ENCODE results near the gene GBA3. TPM values are rescaled to one million over a fixed set of nuclear protein-coding genes. Genes with fewer than 3 reads are reported as not detected.

GBA3 gene
- total RNA-seq, 2 donors from 2014 or later: not detected

DNA sequence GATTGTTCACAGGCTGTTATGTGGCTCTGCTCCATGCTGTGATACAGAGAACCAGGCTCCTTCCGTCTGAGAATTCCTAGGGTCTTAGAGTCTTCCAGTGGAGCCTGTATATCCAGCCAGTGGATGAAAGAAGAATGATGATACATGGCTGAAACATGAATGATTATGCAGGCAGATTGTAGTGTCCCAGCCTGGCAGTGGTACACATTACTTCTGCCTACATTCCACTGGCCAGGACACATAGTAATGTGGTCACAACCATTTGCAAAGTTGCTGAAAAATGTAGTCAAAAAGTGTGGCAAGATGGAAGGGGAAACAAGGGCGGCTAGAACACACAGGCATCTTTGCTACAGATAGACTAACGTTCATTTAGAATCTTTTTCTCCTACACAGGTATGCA lies 4.5 kb upstream of the GBA3 start:
- TF ChIP-seq, protein P1, sequence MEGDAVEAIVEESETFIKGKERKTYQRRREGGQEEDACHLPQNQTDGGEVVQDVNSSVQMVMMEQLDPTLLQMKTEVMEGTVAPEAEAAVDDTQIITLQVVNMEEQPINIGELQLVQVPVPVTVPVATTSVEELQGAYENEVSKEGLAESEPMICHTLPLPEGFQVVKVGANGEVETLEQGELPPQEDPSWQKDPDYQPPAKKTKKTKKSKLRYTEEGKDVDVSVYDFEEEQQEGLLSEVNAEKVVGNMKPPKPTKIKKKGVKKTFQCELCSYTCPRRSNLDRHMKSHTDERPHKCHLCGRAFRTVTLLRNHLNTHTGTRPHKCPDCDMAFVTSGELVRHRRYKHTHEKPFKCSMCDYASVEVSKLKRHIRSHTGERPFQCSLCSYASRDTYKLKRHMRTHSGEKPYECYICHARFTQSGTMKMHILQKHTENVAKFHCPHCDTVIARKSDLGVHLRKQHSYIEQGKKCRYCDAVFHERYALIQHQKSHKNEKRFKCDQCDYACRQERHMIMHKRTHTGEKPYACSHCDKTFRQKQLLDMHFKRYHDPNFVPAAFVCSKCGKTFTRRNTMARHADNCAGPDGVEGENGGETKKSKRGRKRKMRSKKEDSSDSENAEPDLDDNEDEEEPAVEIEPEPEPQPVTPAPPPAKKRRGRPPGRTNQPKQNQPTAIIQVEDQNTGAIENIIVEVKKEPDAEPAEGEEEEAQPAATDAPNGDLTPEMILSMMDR (IDR thresholded peaks at IDR 0.05): no peak
- ATAC-seq (ENCODE audit: insufficient number of reproducible peaks, low FRiP score, low read depth): no peak

DNA sequence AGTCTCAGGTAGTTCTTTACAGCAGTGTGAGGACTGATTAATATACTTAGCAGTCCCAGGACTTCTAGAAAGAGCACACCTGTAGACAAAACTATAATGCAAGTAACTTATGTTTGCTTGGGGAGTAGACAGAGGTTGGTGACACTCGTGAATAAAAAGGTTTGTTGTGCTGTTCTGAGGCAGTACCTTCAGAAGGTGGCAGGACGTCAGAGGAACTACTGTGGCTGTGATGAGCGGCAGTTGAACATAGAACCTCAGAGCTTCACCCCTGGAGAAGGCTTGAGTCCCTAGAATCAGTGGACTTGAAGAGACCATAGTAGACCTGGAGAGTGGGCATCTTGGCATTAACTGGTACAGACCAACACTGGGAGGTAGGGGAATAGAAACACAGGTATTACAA lies 3.3 kb upstream of the GBA3 start:
- Histone ChIP-seq H3K27me3 (replicated peaks; ENCODE audit: insufficient read depth) (no peaks in the 10 kb centered on the region), H3K4me3 (no peak overlapping the region), H3K4me1 (ENCODE audit: control insufficient read depth in 1 of 2, low read depth in 2 of 2) (no peaks in the 10 kb centered on the region), H3K9me3 (no peaks in the 10 kb centered on the region), H3K36me3 (no peaks in the 10 kb centered on the region), H3K27ac (no peak overlapping the region)
- DNase-seq (ENCODE audit: low spot score): no peak
- ATAC-seq (ENCODE audit: insufficient number of reproducible peaks, low FRiP score, low read depth): no peak
- TF ChIP-seq, protein P1 (IDR thresholded peaks at IDR 0.05): no peak

More for the DNA sequence above, 4.5 kb upstream of the GBA3 start:
- Histone ChIP-seq H3K27me3 (replicated peaks; ENCODE audit: insufficient read depth) (no peaks in the 10 kb centered on the region), H3K4me1 (ENCODE audit: control insufficient read depth in 1 of 2, low read depth in 2 of 2) (no peaks in the 10 kb centered on the region), H3K4me3 (no peak overlapping the region), H3K27ac (no peak overlapping the region), H3K36me3 (no peaks in the 10 kb centered on the region), H3K9me3 (no peaks in the 10 kb centered on the region)
- no peak for DNase-seq (ENCODE audit: low spot score)

DNA sequence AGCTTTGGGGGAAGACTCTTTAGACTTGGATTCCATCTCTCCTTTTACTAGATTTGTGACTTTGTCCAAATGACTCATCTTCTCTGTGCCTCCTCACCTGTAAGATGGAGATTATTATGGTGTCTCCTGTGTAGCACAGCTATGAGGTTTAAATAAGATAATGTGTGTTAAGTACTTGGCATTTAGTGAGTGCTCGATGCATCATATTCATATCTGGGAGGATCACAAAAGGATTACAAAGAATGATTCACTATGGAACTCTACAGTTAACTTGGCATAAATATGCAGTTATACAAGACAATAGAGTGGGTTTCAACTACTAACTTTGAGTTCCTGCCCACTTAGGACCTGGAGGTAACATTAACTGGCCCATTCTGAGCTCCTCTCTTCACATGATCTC lies 2.3 kb downstream of the GBA3 start:
- Histone ChIP-seq H3K27me3 (replicated peaks; ENCODE audit: insufficient read depth) (no peaks in the 10 kb centered on the region), H3K4me3 (no peak overlapping the region), H3K27ac (no peak overlapping the region), H3K36me3 (no peaks in the 10 kb centered on the region), H3K9me3 (no peaks in the 10 kb centered on the region), H3K4me1 (ENCODE audit: control insufficient read depth in 1 of 2, low read depth in 2 of 2) (no peaks in the 10 kb centered on the region)
- TF ChIP-seq, protein P1 (IDR thresholded peaks at IDR 0.05): no peak
- DNase-seq (ENCODE audit: low spot score) (no peak), ATAC-seq (ENCODE audit: insufficient number of reproducible peaks, low FRiP score, low read depth) (no peak)

DNA sequence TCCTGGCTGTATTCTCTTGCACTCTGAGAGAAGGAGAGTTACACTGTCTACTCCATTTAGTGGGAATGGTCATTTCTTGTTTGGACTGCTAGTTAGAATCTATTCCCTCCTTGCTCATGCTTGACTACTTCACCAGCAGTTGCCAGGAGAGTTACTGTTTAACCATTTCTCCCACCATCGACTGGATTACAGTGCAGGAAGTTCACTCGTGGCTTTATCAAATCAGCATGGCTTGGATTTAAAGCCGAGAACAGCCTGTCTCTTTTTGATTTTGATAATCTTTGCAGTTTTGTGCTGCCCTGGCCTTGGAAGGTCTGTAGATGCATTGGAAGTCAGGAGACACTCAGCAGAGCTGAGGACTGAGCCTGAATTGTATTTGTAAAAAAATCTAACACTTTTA lies 3.2 kb downstream of the GBA3 start:
- Histone ChIP-seq H3K4me1 (ENCODE audit: control insufficient read depth in 1 of 2, low read depth in 2 of 2) (no peaks in the 10 kb centered on the region), H3K27me3 (replicated peaks; ENCODE audit: insufficient read depth) (no peaks in the 10 kb centered on the region), H3K27ac (no peak overlapping the region), H3K36me3 (no peaks in the 10 kb centered on the region), H3K9me3 (no peaks in the 10 kb centered on the region), H3K4me3 (no peak overlapping the region)
- DNase-seq (ENCODE audit: low spot score): no peak
- TF ChIP-seq, protein P1 (IDR thresholded peaks at IDR 0.05): no peak
- ATAC-seq (ENCODE audit: insufficient number of reproducible peaks, low FRiP score, low read depth): no peak

DNA sequence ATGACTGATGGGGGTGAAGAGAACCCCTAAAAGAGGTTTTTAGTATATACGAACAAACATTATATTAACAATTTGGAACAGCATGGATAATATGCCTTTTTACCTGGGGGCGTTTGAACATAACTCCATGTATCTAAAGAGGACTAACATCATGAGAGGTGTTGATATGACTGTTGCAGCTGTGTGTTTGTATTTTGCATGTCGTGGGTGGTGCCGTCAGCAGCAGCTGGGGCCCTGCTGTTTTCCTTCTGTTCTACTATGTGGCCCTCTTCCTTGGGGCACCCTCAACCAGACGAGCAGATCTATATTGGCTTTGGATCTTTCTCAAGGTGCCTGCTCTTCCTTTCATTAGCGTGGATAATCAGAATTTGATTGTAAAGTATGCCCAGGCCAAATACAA lies 11.2 kb downstream of the GBA3 start:
- no peak overlapping the region for H3K27ac ChIP-seq
- no peaks in the 10 kb centered on the region for H3K4me1 ChIP-seq (ENCODE audit: control insufficient read depth in 1 of 2, low read depth in 2 of 2)
- no peak overlapping the region for H3K4me3 ChIP-seq
- no peaks in the 10 kb centered on the region for H3K36me3 ChIP-seq
- DNase-seq (ENCODE audit: low spot score): no peak
- no peaks in the 10 kb centered on the region for H3K9me3 ChIP-seq
- H3K27me3 ChIP-seq (replicated peaks; ENCODE audit: insufficient read depth): no peaks in the 10 kb centered on the region
- ATAC-seq (ENCODE audit: insufficient number of reproducible peaks, low FRiP score, low read depth): no peak
- TF ChIP-seq, protein P1 (IDR thresholded peaks at IDR 0.05): no peak

All from thoracic aorta (tissue), 2 donors.